Effector memory CD4-positive, alpha-beta T cell (primary cell): ENCODE results near the gene MTMR11.

Experiments used
- DNase-seq, 3 donors: peaks; one replicate each; pipeline ENCODE4 v3.0.0-alpha.2; 2020
- H3K27ac ChIP-seq: 2 replicates; pipeline ENCODE4 v1.7.0; 2013; ENCODE audit warnings: mild to moderate bottlenecking, low read length, moderate library complexity; ENCODE audit not compliant: insufficient read depth, poor library complexity, severe bottlenecking
- H3K27me3 ChIP-seq: replicated peaks from 2 replicates; pipeline ENCODE4 v1.7.0; 2013; ENCODE audit warnings: mild to moderate bottlenecking, low read length; ENCODE audit not compliant: insufficient read depth, control insufficient read depth, poor library complexity, severe bottlenecking
- H3K36me3 ChIP-seq: 2 replicates; pipeline ENCODE4 v1.7.0; 2013; ENCODE audit warnings: mild to moderate bottlenecking, low read length, moderate library complexity; ENCODE audit not compliant: control insufficient read depth, insufficient read depth
- H3K4me1 ChIP-seq: 2 replicates; pipeline ENCODE4 v1.7.0; 2013; ENCODE audit warnings: low read length, mild to moderate bottlenecking; ENCODE audit not compliant: control insufficient read depth, insufficient read depth, poor library complexity, severe bottlenecking
- H3K4me3 ChIP-seq: 2 replicates; pipeline ENCODE4 v1.7.0; 2013; ENCODE audit warnings: low read length, low read depth, mild to moderate bottlenecking; ENCODE audit not compliant: insufficient read depth, poor library complexity, severe bottlenecking
- H3K9me3 ChIP-seq: 2 replicates; pipeline ENCODE4 v1.7.0; 2013; ENCODE audit warnings: mild to moderate bottlenecking, low read length, moderate library complexity; ENCODE audit not compliant: control insufficient read depth
- total RNA-seq, 3 donors: gene quantifications; one replicate each; lab custom pipeline; 2026; lab: John Stamatoyannopoulos, UW

The MTMR11 gene, protein sequence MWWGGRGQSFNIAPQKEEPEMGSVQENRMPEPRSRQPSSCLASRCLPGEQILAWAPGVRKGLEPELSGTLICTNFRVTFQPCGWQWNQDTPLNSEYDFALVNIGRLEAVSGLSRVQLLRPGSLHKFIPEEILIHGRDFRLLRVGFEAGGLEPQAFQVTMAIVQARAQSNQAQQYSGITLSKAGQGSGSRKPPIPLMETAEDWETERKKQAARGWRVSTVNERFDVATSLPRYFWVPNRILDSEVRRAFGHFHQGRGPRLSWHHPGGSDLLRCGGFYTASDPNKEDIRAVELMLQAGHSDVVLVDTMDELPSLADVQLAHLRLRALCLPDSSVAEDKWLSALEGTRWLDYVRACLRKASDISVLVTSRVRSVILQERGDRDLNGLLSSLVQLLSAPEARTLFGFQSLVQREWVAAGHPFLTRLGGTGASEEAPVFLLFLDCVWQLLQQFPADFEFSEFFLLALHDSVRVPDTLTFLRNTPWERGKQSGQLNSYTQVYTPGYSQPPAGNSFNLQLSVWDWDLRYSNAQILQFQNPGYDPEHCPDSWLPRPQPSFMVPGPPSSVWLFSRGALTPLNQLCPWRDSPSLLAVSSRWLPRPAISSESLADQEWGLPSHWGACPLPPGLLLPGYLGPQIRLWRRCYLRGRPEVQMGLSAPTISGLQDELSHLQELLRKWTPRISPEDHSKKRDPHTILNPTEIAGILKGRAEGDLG
- total RNA-seq, result 0 to 0.77 (median 0.52) reads per million in 3 donors

DNA sequence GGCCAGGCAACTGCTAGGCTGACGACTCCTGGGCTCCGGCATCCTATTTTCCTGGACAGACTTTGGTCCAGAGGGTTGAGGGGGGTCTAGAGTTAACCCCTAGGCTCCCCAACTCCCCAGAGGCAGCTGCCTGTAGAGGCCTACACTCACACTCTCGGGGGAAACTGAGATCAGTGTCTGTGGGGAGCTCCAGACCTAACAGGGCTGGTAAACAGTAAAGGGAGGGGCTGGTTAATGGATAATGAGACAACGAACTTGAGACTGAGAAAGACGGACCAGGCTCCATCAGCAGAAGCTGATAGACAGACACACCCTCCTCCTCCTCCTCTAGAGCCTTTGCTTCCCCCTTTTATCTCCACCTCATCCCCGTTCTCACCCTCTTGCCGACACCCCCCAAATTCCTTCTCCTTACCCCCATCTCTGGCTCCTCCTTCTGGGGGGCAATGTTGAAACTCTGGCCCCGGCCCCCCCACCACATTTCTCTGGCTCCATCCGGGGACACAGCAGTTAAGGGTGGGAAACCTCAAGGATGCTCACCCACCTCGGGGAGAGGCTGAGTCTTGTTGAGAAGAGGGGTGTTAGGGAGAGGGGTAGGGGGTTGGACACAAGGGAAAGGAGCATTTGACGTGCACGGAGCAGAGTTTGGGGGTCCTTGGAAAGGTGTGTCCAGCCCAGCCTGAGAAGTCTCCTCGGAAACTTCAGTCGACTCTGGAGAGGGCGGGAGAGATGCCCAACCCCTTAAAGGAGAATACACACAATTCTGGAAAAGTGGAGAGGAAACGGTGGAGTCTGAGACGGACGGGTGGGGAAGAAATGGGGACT, at the start of gene MTMR11:
MTMR11 (minus strand) TSS at position 710 of the 822 bp plus-strand sequence; CDS start at position 478, 232 bp downstream.
- no peak for DNase-seq
- Histone ChIP-seq H3K36me3 (no peaks in the 10 kb centered on the region), H3K4me3 (no peak within 1 kb of the TSS), H3K27ac (no peak within 1 kb of the TSS), H3K9me3 (no peaks in the 10 kb centered on the region), H3K4me1 (peaks cover 5% of the 10 kb centered on the region), H3K27me3 (no peaks in the 10 kb centered on the region)

DNA sequence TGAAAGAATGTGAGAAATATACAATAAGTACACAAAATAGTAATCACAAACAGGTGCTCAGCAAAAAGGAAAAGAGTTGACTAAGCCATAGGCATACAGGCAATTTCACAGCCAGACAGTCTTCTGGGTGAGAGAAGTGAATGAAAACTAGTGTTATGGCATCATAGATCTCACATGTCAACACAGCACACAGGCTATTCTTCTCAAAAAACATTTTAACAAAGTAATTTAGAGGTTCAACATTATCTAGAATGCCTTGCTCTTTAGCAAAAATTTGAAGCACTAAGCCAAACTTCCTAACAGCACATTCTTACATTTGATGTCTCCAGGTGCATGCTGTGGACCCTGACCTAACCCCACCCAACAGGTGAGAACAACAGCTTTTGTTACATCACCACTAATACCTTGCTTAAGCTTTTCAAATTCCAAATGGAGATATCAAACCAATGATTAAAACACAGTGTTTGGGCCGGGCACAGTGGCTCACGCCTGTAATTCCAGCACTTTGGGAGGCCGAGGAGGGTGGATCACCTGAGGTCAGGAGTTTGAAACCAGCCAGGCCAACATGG, 43.4 kb upstream of the MTMR11 start:
- H3K36me3 ChIP-seq, result peaks cover 3% of the 10 kb centered on the region
- DNase-seq, result no peak
- no peak overlapping the region for H3K27ac ChIP-seq
- H3K9me3 ChIP-seq, result no peaks in the 10 kb centered on the region
- no peaks in the 10 kb centered on the region for H3K27me3 ChIP-seq
- H3K4me3 ChIP-seq, result no peak overlapping the region
- H3K4me1 ChIP-seq, result no peaks in the 10 kb centered on the region

DNA sequence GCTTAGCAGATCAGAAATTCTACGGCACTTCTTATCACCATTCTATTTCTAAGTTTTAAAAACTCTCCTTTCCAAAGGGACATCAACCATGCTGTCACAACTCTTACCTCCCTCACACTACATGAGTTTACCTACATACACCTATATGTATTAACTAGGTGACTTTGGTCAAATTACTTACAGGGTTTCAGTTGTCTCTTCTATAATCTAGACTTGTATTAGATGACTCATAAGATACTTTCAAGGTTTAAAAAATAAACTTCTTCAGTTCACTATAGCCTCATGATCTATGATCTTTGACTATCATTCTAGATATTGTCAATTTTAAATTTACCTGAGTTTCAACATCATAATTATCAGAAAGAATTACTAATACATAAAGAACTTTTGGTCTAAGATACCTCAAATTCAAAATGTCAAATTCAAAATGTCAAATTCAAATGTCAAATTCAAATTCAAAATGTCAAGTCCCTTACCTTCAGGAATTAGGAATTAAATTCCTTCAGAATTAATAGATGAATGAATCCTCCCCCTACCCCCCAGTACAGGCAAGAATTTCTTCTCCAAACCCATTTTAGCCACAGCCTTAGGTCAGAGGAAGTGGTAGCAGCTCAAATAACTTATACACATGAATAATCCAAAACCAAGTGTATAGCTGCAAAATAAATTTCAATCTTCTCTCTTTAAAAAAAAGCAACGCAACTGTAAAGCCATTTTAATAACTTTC, 42.7 kb upstream of the MTMR11 start:
- Histone ChIP-seq H3K9me3 (no peaks in the 10 kb centered on the region), H3K27ac (no peak overlapping the region), H3K4me1 (no peaks in the 10 kb centered on the region), H3K27me3 (no peaks in the 10 kb centered on the region), H3K4me3 (no peak overlapping the region), H3K36me3 (peaks cover 3% of the 10 kb centered on the region)
- no peak for DNase-seq

- Histone ChIP-seq H3K27me3 (no peaks in the 10 kb centered on the region), H3K4me1 (no peaks in the 10 kb centered on the region), H3K36me3 (peaks cover 3% of the 10 kb centered on the region), H3K4me3 (no peak overlapping the region), H3K9me3 (no peaks in the 10 kb centered on the region), H3K27ac (no peak overlapping the region)
- no peak for DNase-seq
Measured at GRCh38 chr1:149978547-149979023, 41.9 kb upstream of the MTMR11 start.

DNA sequence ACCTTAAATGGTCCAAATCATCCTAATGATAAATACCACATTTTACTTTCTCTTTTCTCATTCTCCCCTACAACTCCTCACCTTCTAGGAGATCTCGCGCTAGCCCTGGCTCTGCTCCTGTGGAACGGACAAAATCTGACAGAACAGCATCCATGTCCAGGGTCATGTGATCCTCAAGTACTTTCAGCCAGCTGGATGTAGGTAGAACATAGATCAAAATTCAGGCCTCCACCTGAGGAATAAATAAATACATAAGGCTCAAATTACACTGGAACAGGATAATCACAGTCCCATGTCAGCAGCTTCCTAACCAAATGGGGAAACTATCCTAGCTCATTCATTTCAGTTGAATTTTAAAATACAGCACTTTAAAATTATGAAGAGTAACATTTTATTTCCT, 40.7 kb upstream of the MTMR11 start:
- H3K27me3 ChIP-seq, result no peaks in the 10 kb centered on the region
- no peak for DNase-seq

GRCh38 chr1:149972547-149972946, 35.9 kb upstream of the MTMR11 start:
- no peaks in the 10 kb centered on the region for H3K9me3 ChIP-seq
- no peak overlapping the region for H3K27ac ChIP-seq
- no peak overlapping the region for H3K4me3 ChIP-seq
- peaks cover 19% of the 10 kb centered on the region for H3K36me3 ChIP-seq
- no peaks in the 10 kb centered on the region for H3K4me1 ChIP-seq
- H3K27me3 ChIP-seq, result no peaks in the 10 kb centered on the region
- DNase-seq, result no peak

More for the DNA sequence above, 40.7 kb upstream of the MTMR11 start:
- no peaks in the 10 kb centered on the region for H3K4me1 ChIP-seq
- no peak overlapping the region for H3K27ac ChIP-seq
- no peak overlapping the region for H3K4me3 ChIP-seq
- peaks cover 3% of the 10 kb centered on the region for H3K36me3 ChIP-seq
- H3K9me3 ChIP-seq, result no peaks in the 10 kb centered on the region

DNA sequence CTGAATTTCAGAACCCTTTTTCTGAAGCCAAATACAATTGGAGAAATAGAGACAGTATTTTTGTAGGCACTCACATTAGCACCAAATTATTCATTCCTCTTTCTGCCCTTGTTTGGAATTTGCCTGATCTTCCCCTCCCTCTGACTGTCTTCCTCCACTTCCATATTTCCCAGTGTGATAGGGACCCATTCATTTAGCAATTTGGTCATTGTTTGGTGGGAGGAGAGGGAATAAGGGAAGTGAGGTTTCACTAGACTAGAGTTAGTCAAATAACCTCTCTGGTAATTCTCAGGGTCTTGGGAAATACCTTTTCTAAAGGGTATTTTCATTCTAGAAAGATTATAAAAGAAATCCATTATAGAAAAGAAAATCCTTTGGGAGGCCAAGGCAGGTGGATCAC, 31.0 kb upstream of the MTMR11 start:
- H3K27me3 ChIP-seq, result no peaks in the 10 kb centered on the region
- no peak overlapping the region for H3K27ac ChIP-seq
- no peak for DNase-seq
- H3K36me3 ChIP-seq, result peaks cover 29% of the 10 kb centered on the region
- no peaks in the 10 kb centered on the region for H3K4me1 ChIP-seq
- no peak overlapping the region for H3K4me3 ChIP-seq
- H3K9me3 ChIP-seq, result no peaks in the 10 kb centered on the region

GRCh38 chr1:149967041-149967440, 30.4 kb upstream of the MTMR11 start:
- H3K36me3 ChIP-seq, result peaks cover 28% of the 10 kb centered on the region
- no peak overlapping the region for H3K27ac ChIP-seq
- H3K9me3 ChIP-seq, result no peaks in the 10 kb centered on the region
- no peak for DNase-seq
- no peak overlapping the region for H3K4me3 ChIP-seq
- H3K27me3 ChIP-seq, result no peaks in the 10 kb centered on the region
- no peaks in the 10 kb centered on the region for H3K4me1 ChIP-seq

GRCh38 chr1:149966405-149966804, 29.7 kb upstream of the MTMR11 start:
- peaks cover 22% of the 10 kb centered on the region for H3K36me3 ChIP-seq
- no peak for DNase-seq

More at GRCh38 chr1:149966405-149966804, 29.7 kb upstream of the MTMR11 start:
- Histone ChIP-seq H3K27me3 (no peaks in the 10 kb centered on the region), H3K9me3 (no peaks in the 10 kb centered on the region), H3K4me3 (no peak overlapping the region), H3K27ac (no peak overlapping the region), H3K4me1 (no peaks in the 10 kb centered on the region)
